Measurements from ENCODE around the gene TMEM207.

The TMEM207 gene

DNA sequence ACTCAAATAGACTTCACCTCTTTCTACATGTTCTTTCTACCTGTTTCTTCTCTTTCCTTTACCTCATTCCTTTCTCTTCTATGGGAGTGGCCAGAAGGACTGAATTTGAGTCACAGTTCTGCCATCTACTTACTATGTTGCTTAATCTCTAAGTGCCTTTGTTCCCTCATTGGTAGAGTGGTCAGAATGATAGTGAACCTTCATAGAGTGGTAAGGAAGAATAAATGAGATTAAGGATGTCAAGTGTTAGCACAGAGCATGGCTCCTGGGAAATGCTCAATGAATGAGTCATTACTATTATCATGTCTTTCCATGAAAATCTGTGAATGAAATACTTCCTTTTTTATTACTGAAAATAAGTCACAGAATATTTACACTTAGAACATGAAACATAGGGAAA, 17.5 kb downstream of the TMEM207 start:
- DNase-seq (ENCODE audit: extremely low read depth, low read depth) = no peak
- TF ChIP-seq, protein P1, sequence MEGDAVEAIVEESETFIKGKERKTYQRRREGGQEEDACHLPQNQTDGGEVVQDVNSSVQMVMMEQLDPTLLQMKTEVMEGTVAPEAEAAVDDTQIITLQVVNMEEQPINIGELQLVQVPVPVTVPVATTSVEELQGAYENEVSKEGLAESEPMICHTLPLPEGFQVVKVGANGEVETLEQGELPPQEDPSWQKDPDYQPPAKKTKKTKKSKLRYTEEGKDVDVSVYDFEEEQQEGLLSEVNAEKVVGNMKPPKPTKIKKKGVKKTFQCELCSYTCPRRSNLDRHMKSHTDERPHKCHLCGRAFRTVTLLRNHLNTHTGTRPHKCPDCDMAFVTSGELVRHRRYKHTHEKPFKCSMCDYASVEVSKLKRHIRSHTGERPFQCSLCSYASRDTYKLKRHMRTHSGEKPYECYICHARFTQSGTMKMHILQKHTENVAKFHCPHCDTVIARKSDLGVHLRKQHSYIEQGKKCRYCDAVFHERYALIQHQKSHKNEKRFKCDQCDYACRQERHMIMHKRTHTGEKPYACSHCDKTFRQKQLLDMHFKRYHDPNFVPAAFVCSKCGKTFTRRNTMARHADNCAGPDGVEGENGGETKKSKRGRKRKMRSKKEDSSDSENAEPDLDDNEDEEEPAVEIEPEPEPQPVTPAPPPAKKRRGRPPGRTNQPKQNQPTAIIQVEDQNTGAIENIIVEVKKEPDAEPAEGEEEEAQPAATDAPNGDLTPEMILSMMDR (IDR thresholded peaks at IDR 0.05; ENCODE audit: low read depth, low read length) = no peak

GRCh38 chr3:190430906-190431305, 18.8 kb downstream of the TMEM207 start:
- TF ChIP-seq, protein P1 (IDR thresholded peaks at IDR 0.05; ENCODE audit: low read depth, low read length) = no peak

DNA sequence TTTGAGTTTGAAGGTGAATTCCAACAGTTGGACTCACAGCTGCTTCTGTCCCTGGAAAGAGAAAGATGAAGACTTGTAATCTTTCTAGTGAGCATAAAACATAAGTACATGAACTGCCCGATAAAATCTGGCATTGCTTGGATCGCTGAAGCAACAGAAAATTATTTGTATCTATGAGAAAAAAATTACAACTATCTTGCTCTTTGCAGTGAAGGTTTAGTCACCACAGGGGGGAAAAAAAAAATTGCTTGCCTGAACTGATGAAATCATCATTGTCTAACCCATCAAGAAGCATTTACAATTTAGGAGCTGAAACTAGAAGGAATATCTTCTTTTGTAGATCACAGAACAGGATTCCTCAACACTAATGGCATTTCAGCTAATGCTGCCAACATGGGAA, 20.0 kb downstream of the TMEM207 start:
- DNase-seq (ENCODE audit: extremely low read depth, low read depth) = no peak
- TF ChIP-seq, protein P1 (IDR thresholded peaks at IDR 0.05; ENCODE audit: low read depth, low read length) = no peak

More at GRCh38 chr3:190430906-190431305, 18.8 kb downstream of the TMEM207 start:
- no peak for DNase-seq (ENCODE audit: extremely low read depth, low read depth)

- TF ChIP-seq, protein P1 (IDR thresholded peaks at IDR 0.05; ENCODE audit: low read depth, low read length) = no peak
- no peak for DNase-seq (ENCODE audit: extremely low read depth, low read depth)
Measured at GRCh38 chr3:190426806-190427507, 22.7 kb downstream of the TMEM207 start.

DNA sequence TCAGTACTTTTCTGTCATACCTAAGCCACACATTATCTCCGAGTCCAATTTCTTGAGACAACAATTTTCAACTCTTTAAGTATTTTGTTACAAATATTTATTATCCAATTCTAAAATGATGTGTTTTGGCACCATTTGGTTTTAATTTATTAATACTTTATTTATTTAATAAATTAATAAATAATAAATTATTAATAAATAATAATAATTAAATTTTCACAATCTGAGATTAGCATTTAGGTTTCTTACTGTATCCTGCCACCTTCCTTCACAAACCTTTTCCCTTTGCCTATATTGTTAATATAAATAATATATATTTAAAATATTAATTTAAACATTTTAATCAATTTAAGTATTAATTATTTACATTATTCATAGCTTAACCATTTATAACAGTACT, 23.9 kb downstream of the TMEM207 start:
- TF ChIP-seq, protein P1 (IDR thresholded peaks at IDR 0.05; ENCODE audit: low read depth, low read length) = no peak
- no peak for DNase-seq (ENCODE audit: extremely low read depth, low read depth)

GRCh38 chr3:190424478-190425439, 24.9 kb downstream of the TMEM207 start:
- TF ChIP-seq, protein P1 (IDR thresholded peaks at IDR 0.05; ENCODE audit: low read depth, low read length) = peak; percentile 69
- DNase-seq (ENCODE audit: extremely low read depth, low read depth) = peak; percentile 54

DNA sequence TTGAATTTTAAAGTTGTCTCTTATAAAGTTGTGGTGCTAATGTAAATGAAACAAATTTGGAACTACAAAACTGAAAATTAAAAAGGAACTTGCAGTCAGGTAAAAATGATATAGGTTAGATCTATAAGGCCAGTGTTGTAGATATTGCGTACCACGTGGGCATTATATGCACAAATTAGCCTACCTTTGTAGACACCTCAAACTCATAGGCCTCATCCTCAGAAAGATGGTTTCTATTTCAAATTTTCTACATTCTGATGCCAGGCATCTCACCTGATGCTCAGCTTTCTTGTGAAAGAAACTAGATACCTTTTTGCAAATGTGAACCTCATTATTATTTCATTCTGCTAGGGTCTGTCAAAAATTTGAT, 25.6 kb downstream of the TMEM207 start:
- DNase-seq (ENCODE audit: extremely low read depth, low read depth) = no peak
- TF ChIP-seq, protein P1 (IDR thresholded peaks at IDR 0.05; ENCODE audit: low read depth, low read length) = no peak

Measured in AG09319 (cell line).